ENCODE measurements around the gene SLC25A25. TPM values are rescaled to one million over a fixed set of nuclear protein-coding genes. Genes with fewer than 3 reads are reported as not detected.
"Not testable (repeated sequence)": the region's sequence is repeated elsewhere in the genome, so short reads cannot be mapped to it uniquely, and the experiment has no call there.

The SLC25A25 gene
- polyA plus RNA-seq, 5 donors: 12.8 to 16.1 (median 13.1) TPM

DNA sequence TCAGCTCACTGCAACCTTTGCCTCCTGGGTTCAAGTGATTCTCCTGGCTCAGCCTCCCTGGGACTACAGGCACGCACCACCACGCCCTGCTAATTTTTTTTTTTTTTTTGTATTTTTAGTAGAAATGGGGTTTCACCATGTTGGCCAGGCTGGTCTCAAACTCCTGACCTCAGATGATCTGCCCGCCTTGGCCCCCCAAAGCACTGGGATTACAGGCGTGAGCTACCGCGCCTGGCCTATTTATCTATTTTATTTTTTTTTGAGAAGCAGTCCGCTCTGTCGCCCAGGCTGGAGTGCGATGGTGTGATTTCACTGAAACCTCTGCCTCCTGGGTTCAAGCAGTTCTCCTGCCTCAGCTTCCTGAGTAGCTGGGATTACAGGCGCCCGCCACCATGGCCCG is 3.4 kb downstream of the SLC25A25 start:
- DNase-seq: not testable (repeated sequence)

DNA sequence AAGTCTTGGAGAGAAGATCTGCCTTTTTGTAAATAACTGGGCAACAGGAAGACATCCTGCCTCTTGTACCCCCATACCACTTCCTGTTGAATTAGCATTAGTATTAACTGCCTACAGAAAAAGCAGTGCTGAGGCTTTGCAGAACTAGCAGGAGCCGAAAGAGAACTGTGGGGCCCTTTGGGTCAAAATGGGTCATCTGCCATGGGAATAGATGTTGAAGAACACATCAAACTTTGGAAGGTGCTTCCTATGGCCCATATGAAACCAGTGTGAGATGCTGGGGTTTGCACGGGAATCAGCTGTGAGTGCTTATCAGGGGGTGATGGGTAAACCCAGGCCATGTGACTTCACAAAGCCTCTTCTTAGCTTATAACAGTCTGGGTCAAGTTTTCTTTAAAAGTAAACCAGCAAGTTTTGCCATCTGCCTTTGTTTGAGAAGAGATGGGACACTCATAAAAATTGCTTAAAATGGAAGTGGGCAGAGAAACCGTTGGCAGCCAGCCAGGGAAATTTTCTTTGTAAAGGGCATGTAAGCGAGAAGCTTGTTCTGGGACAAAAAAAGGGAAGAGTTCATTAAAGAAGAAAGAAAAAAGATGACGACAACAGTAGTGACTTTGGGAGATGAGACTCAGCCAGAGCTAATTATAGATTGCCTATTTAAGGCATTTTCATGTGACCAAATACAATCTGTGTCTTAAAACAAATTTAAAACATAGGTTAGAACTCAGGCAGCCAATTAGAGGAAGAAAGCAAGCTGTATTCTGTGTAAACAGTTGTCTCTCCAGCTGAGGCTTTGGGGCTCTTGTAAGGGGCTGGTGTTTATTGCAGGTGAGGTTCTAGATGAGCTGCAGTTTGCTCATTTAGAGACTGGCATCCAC is 4.4 kb downstream of the SLC25A25 start:
- peak; percentile 74 to 89 for DNase-seq

- peak in 1 of 2 donors; percentile 66 for DNase-seq
These were observed 5.3 kb downstream of the SLC25A25 start for GRCh38 chr9:128073253-128073886.

GRCh38 chr9:128077847-128078503 is 9.9 kb downstream of the SLC25A25 start:
- no peak for DNase-seq

DNA sequence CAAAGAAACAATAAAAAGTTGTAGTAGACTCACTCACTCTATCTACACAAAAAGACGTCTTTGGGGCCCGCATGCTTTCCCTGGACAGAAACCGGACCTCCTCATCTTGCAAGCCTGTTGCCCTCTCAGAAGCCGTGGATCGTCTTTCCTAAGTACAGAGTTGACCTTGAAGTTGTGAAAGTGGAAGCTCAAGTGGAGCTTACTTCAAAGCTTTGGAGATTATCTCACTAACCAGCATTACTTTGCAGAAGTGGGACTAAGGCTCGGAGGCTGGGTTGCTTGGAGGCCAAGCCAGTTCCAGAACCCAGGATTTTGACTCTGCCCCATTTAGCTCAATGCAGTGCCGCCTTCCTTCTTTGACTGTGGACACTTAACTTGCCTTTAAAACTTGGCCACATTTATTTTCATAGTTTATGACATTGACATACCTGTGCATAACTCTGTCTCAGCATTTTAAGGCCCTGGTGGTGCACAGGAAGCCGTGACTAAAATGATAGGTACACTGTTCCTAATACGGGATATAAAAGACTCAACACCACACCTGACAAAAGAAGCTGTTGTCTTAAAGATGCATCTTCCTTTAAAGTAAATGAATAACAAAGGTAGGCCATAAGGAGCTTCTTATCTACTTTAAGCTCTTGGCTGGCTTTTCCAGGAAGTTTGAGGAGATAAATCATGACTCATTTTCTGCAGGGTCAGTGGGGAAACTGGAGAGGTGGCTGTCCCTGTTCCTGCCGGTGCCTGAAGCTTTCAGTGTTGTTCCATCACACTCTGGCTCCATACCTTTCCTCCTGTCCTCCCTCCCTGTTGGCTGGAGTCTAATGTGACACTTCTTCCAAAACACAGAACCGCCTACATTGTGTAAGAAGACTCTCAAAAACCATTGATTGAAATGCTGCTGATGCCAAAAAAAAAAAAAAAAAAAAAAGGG is 10.7 kb downstream of the SLC25A25 start:
- DNase-seq: no peak

GRCh38 chr9:128080206-128080605 is 12.2 kb downstream of the SLC25A25 start:
- DNase-seq: no peak

- peak; percentile 85 for DNase-seq
These were observed 13.0 kb downstream of the SLC25A25 start for GRCh38 chr9:128081056-128081455.

- no peak for DNase-seq
These were observed 14.1 kb downstream of the SLC25A25 start for GRCh38 chr9:128082151-128082550.

GRCh38 chr9:128084746-128085145 is 16.7 kb downstream of the SLC25A25 start:
- no peak for DNase-seq

DNA sequence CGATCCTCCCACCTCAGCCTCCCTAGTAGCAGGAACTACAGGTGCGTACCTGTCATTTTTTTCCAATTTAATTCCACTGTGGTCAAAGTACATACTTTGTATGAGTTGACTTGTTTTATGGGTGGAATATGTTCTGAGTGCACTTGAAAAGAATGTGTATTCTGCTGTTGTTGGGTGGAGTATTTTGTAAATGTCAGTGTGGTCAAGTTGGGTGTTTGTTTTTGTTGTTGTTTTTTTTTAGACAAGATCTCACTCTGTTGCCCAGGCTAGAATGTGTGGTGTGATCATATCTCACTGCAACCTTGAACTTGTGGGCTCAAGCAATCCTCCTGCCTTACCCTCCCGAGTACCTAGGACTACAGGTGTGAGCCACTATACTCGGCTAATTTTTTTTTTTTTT is 17.9 kb downstream of the SLC25A25 start:
- DNase-seq: no peak

DNA sequence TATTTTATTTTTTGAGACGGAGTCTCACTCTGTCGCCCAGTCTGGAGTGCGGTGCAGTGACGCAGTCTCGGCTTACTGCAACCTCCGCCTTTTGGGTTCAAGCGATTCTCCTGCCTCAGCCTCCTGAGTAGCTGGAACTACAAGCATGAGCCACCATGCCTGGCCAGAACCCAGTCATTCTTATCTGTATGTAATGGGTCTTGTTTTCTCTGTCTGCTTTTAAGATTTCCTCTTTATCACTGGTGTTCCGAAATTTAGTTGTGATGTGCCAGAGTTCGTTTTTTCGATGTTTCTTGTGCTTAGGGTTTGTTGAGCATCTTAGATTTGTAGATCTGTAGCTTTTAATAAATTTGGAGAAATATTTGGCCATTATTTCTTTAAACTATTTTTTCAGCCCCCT is 19.2 kb downstream of the SLC25A25 start:
- DNase-seq: no peak

DNA sequence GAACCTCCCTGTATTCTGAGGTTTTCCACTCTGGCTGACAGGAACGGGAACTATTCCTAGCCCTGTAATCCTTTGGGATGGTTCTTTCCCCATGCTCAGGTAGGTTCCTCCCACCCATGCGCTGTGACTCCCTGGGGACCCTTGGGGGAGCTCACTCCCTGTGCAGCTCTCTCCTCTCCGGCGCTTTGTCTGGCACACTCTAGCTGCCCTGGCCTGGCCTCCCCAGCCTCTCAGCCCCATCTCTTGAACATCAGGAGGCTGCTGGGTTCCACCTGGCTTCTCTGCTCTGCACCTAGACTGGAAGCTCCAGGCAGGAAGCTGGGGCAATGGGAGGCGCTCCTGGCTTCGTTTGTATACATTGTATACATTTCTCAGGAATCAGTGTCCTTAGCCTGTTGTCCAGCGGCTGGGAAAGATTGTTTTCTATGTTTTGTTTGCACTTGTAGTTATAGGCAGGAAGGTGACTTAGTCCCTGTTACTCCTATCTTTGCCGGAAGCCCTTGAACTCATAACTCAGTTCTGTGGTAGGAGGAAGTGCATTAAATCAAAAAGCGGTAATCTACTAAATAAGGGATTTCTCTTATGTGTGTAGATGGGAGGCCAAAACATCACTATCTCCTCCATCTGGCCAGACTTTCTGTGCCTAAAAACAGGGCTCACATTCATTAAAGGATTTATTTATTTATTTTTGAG is 20.4 kb downstream of the SLC25A25 start:
- no peak for DNase-seq

DNA sequence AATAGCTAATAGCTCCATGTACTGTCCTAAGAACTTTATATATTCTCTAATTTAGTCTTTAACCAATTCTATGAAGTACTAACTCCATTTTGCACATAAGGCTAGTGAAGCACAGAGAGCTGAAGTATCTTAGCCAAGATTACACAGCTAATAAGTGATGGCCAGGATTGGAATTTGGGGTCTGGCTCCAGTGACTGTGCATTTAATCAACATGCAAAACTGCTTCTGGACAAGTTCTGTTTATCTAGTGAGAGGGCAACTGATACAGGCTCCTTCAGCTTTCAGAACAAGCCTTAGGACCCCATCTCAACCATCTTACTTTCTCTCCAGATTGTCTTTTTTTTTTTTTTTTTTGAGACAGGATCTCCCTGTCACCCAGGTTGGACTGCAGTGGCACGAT is 21.3 kb downstream of the SLC25A25 start:
- no peak for DNase-seq

DNA sequence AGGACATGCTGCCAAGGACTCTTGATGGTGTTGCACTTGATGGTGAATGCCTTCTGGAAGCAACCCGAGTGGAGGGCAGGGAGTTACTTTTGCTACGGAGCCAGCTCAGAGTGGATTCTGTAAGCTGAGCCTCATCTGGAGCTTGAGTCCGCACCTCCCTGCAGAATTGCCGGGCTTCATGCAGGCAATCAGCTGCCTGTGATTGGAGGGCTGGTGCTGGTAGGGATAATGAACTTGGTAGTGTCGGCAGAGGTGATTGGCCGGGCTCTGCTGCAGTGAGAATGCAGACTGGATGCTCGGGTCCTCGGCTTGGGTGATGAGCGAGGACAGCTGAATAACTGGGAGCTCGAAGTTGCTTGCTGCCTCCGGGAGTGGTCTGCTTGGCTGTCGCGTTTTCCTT is 23.1 kb downstream of the SLC25A25 start:
- peak in 1 of 2 donors; percentile 54 for DNase-seq

GRCh38 chr9:128091571-128091970 is 23.5 kb downstream of the SLC25A25 start:
- DNase-seq: no peak

GRCh38 chr9:128092199-128092977 is 24.4 kb downstream of the SLC25A25 start:
- DNase-seq: no peak

DNA sequence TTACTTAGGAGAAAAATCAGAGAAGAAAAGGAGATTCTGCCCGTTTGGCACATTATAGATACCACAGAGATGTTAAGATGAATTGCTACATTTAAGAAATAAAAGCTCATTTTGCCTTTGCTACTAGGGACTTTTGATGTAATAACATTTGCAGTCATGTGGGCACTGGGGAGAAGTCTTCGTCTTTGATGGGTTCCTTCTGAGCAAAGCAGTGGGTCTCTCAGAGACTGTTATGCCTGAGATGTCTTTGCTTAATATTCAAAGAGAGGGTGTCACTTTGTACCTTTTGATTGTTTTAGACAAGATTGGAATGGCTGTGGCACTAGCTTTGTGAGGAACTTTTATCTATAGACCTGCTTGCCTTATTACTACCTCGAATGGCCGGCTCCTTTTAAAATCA is 25.0 kb downstream of the SLC25A25 start:
- DNase-seq: no peak

- peak; percentile 94 to 96 for DNase-seq
These were observed 26.3 kb downstream of the SLC25A25 start for GRCh38 chr9:128094166-128094949.

DNA sequence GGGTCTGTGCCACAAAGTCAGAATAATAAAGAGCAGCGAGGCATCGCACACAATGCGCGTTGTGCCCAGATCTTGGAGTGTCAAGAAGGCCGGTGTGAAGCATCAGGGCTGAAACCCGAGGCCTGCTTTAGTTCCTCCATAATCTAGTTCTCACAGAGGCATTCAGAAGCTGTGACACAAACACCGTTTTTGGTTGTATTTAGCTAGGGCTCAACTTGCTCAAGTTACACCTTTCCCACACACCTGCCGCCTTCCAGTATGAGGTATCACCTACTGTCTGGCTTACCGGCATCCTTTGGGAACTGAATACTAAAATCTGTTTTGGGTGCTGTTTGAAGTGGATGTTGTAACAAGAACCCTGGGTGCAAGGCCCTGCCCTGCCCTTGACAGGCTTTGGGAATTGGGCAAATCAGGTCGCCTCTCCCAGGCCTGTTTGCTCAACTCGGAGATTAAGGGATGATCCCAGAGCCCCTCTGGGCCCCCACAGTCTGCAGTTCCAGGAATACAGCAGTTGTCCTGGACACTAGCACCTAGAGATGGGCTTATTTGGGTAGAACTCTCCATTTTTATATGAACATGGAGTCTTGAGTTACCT is 27.0 kb downstream of the SLC25A25 start:
- DNase-seq: no peak

Data from right lung (tissue), 5 donors.